Astrocyte (in vitro differentiated cells and primary cell): ENCODE results near the gene KCNK6. TPM values are rescaled to one million over a fixed set of nuclear protein-coding genes. Genes with fewer than 3 reads are reported as not detected.
"Not testable (repeated sequence)": the region's sequence is repeated elsewhere in the genome, so short reads cannot be mapped to it uniquely, and the experiment has no call there.

Source experiments
- DNase-seq: peaks from one replicate; pipeline ENCODE4 v3.0.0-alpha.2; 2010; ENCODE audit warnings: low read depth
- FAIRE-seq: peaks from 2 replicates; lab custom pipeline; 2011; peaks lifted over from hg19 to GRCh38; lab: Jason Lieb, UNC
- H2AFZ ChIP-seq: 2 replicates; pipeline ENCODE4 v1.6.0; 2012; ENCODE audit warnings: low read depth, low read length, inconsistent platforms
- H3K27ac ChIP-seq: 2 replicates; pipeline ENCODE4 v1.5.1; 2011; ENCODE audit warnings: low read depth, low read length, inconsistent platforms
- H3K27me3 ChIP-seq: 2 replicates; pipeline ENCODE4 v1.6.0; 2011; ENCODE audit warnings: low read length, inconsistent platforms; ENCODE audit not compliant: insufficient read depth
- H3K36me3 ChIP-seq: 2 replicates; pipeline ENCODE4 v1.5.1; 2011; ENCODE audit warnings: low read length, inconsistent platforms; ENCODE audit not compliant: insufficient read depth
- H3K4me1 ChIP-seq: 2 replicates; pipeline ENCODE4 v1.5.1; 2011; ENCODE audit warnings: low read length, inconsistent platforms; ENCODE audit not compliant: insufficient read depth
- H3K4me2 ChIP-seq: 2 replicates; pipeline ENCODE4 v1.6.0; 2012; ENCODE audit warnings: low read length, inconsistent platforms
- H3K4me3 ChIP-seq: 2 replicates; pipeline ENCODE4 v1.5.1; 2011; ENCODE audit warnings: low read depth, mild to moderate bottlenecking, low read length, inconsistent platforms; ENCODE audit not compliant: insufficient read depth
- H3K79me2 ChIP-seq: 2 replicates; pipeline ENCODE4 v1.6.0; 2012; ENCODE audit warnings: mild to moderate bottlenecking, low read length, inconsistent platforms; ENCODE audit not compliant: insufficient read depth
- H3K9ac ChIP-seq: 2 replicates; pipeline ENCODE4 v1.6.0; 2012; ENCODE audit warnings: mild to moderate bottlenecking, low read length, inconsistent platforms
- H3K9me3 ChIP-seq: 2 replicates; pipeline ENCODE4 v1.5.1; 2012; ENCODE audit warnings: low read depth, mild to moderate bottlenecking, low read length, inconsistent platforms; ENCODE audit not compliant: insufficient read depth
- H4K20me1 ChIP-seq: 2 replicates; pipeline ENCODE4 v1.6.0; 2012; ENCODE audit warnings: low read length, inconsistent platforms; ENCODE audit not compliant: insufficient read depth
- H3K27ac Mint-ChIP-seq: one replicate; pipeline ENCODE4 v1.8.0; 2021; ENCODE audit warnings: mild to moderate bottlenecking, mixed read lengths; ENCODE audit not compliant: unreplicated experiment
- H3K27me3 Mint-ChIP-seq: one replicate; pipeline ENCODE4 v1.8.0; 2021; ENCODE audit warnings: low read depth, mixed read lengths; ENCODE audit not compliant: unreplicated experiment
- H3K36me3 Mint-ChIP-seq: one replicate; pipeline ENCODE4 v1.8.0; 2021; ENCODE audit warnings: low read depth, mixed read lengths; ENCODE audit not compliant: unreplicated experiment
- H3K4me1 Mint-ChIP-seq: one replicate; pipeline ENCODE4 v1.8.0; 2021; ENCODE audit warnings: low read depth, mixed read lengths; ENCODE audit not compliant: unreplicated experiment
- H3K4me3 Mint-ChIP-seq: one replicate; pipeline ENCODE4 v1.8.0; 2021; ENCODE audit warnings: mild to moderate bottlenecking, moderate library complexity, mixed read lengths; ENCODE audit not compliant: unreplicated experiment
- H3K9me3 Mint-ChIP-seq: one replicate; pipeline ENCODE4 v1.8.0; 2021; ENCODE audit warnings: mild to moderate bottlenecking, mixed read lengths; ENCODE audit not compliant: unreplicated experiment
- EZH2 ChIP-seq: IDR thresholded peaks from 2 replicates; pipeline ENCODE4 v1.6.1; 2012; ENCODE audit warnings: mild to moderate bottlenecking, low read length, inconsistent platforms; ENCODE audit not compliant: insufficient read depth
- total RNA-seq: library from RNA; stranded (reverse); gene quantifications from 2 replicates; pipeline ENCODE4 v1.2.1, GENCODE V29; 2021
- TF ChIP-seq, protein P1 (sequence below): IDR thresholded peaks from 2 replicates; pipeline ENCODE4 v1.5.1; 2011; ENCODE audit warnings: low read depth, mild to moderate bottlenecking, inconsistent platforms, low read length, moderate library complexity; ENCODE audit not compliant: insufficient read depth

KCNK6 gene
- total RNA-seq, 1 donor from 2014 or later, result 8.6 TPM

DNA sequence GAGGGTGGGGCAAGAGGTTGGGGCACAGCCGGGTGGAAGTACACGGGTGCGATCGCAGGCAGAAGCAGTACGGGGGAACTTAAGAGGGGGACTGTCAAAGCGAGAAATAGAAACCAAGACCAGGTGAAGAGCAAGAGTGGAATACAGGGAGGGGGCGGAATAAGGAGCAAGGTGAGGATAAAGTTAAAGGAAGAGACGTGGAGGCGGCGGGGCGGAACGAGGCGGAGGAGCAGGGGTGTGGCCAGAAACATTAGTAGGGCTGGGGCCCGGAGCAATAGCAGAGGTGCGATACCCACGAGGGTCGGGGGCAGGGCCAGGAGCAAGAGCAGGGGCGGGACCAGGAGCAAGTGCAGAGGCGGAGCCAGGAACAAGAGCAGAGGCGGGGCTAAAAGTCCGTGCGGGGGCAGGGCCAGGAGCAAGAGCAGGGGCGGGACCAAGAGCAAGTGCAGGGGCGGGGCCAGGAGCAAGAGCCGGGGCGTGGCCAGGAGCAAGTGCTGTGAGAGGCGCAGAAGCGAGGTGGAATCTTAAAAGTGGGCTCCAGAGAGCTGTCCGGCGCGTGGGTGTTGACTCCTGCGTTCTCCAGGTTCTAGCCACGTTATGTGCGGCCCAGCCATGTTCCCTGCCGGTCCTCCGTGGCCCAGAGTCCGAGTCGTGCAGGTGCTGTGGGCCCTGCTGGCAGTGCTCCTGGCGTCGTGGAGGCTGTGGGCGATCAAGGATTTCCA lies 17.2 kb downstream of the KCNK6 start:
- Histone ChIP-seq H3K36me3 (no peaks in the 10 kb centered on the region), H3K79me2 (no peaks in the 10 kb centered on the region), H3K27me3 (no peaks in the 10 kb centered on the region), H2AFZ (peak overlapping the region; percentile 99), H3K4me3 (peak overlapping the region; percentile 83), H3K4me1 (peaks cover 4% of the 10 kb centered on the region), H3K27ac (peak overlapping the region; percentile 7), H3K4me2 (peak overlapping the region; percentile 100), H3K9me3 (no peaks in the 10 kb centered on the region), H4K20me1 (no peaks in the 10 kb centered on the region), H3K9ac (peak overlapping the region; percentile 82)
- H3K9me3 Mint-ChIP-seq, result no peaks in the 10 kb centered on the region
- H3K36me3 Mint-ChIP-seq, result peaks cover 5% of the 10 kb centered on the region
- TF ChIP-seq, protein P1, sequence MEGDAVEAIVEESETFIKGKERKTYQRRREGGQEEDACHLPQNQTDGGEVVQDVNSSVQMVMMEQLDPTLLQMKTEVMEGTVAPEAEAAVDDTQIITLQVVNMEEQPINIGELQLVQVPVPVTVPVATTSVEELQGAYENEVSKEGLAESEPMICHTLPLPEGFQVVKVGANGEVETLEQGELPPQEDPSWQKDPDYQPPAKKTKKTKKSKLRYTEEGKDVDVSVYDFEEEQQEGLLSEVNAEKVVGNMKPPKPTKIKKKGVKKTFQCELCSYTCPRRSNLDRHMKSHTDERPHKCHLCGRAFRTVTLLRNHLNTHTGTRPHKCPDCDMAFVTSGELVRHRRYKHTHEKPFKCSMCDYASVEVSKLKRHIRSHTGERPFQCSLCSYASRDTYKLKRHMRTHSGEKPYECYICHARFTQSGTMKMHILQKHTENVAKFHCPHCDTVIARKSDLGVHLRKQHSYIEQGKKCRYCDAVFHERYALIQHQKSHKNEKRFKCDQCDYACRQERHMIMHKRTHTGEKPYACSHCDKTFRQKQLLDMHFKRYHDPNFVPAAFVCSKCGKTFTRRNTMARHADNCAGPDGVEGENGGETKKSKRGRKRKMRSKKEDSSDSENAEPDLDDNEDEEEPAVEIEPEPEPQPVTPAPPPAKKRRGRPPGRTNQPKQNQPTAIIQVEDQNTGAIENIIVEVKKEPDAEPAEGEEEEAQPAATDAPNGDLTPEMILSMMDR, result no peak
- H3K27ac Mint-ChIP-seq, result peak overlapping the region; percentile 89
- FAIRE-seq (no peak), DNase-seq (peak; percentile 74)
- H3K4me1 Mint-ChIP-seq, result peaks cover 4% of the 10 kb centered on the region
- H3K27me3 Mint-ChIP-seq, result no peaks in the 10 kb centered on the region
- peak overlapping the region; percentile 88 for H3K4me3 Mint-ChIP-seq

DNA sequence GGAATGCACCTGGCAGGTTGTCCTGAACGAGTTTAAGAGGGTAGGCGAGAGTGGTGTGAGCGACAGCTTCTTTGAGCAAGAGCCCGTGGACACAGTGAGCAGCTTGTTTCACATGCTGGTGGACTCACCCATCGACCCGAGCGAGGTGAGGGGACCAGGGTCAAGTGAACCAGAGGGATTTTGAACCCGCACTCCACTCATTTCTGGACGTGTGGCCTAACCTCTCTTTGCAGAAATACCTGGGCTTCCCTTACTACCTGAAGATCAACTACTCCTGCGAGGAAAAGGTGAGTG lies 17.7 kb downstream of the KCNK6 start:
- H3K27ac ChIP-seq, result no peak overlapping the region
- no peak overlapping the region for H3K27ac Mint-ChIP-seq
- H3K4me3 Mint-ChIP-seq, result peak overlapping the region; percentile 88
- peak overlapping the region; percentile 83 for H3K4me3 ChIP-seq
- H3K36me3 ChIP-seq, result no peaks in the 10 kb centered on the region
- H3K27me3 ChIP-seq, result no peaks in the 10 kb centered on the region
- H3K79me2 ChIP-seq, result no peaks in the 10 kb centered on the region
- H3K36me3 Mint-ChIP-seq, result peaks cover 5% of the 10 kb centered on the region
- no peaks in the 10 kb centered on the region for H3K9me3 ChIP-seq
- no peaks in the 10 kb centered on the region for H3K9me3 Mint-ChIP-seq
- peak overlapping the region; percentile 99 for H2AFZ ChIP-seq
- no peaks in the 10 kb centered on the region for H4K20me1 ChIP-seq
- DNase-seq (no peak), FAIRE-seq (no peak)
- peaks cover 4% of the 10 kb centered on the region for H3K4me1 ChIP-seq
- no peaks in the 10 kb centered on the region for H3K27me3 Mint-ChIP-seq
- TF ChIP-seq, protein P1, result no peak
- no peak for TF ChIP-seq EZH2
- no peak overlapping the region for H3K9ac ChIP-seq
- H3K4me2 ChIP-seq, result peak overlapping the region; percentile 100
- H3K4me1 Mint-ChIP-seq, result peaks cover 4% of the 10 kb centered on the region

DNA sequence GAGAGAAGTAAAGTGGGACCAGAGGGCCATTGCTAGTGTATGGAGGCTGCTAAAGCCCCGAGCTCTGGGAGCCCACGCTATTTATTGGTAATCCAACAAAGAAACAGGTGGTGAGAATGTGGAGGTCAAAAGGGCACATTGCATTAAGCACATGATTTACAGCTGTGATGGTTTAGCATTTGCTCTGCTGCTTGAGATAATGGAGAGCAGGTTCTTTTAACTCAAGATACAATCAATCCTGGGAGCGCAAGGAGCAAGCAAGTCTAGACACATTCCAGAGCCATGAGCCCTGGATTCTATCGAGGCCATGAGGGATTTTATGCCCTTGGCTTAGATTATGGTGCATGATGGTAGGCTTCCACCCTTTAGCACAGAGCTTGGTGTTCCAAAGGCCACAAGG lies 19.4 kb downstream of the KCNK6 start:
- H3K27ac ChIP-seq, FAIRE-seq, H3K36me3 Mint-ChIP-seq, H3K9me3 Mint-ChIP-seq, H3K4me1 Mint-ChIP-seq, H3K79me2 ChIP-seq, H3K27me3 Mint-ChIP-seq, H3K4me2 ChIP-seq, H3K9ac ChIP-seq, H4K20me1 ChIP-seq, H3K36me3 ChIP-seq, H3K9me3 ChIP-seq, H2AFZ ChIP-seq, H3K4me1 ChIP-seq, H3K27me3 ChIP-seq, H3K4me3 ChIP-seq: not testable (repeated sequence)
- Mint-ChIP-seq H3K4me3 (peak overlapping the region; percentile 79), H3K27ac (peak overlapping the region; percentile 69)
- peak; percentile 29 for DNase-seq
